Suprapubic skin (tissue), 3 donors: ENCODE measurements around the gene SLC19A2.

Source experiments
- CTCF ChIP-seq, 2 donors: fragments of 200-600 bp in 1 of 2; fragments of 450-650 bp in 1 of 2; sonication (generic) in 1 of 2; IDR thresholded peaks; one replicate each; pipeline ENCODE4 v1.5.1; 2016 to 2019; ENCODE audit warnings: antibody characterized with exemption in 2 of 2, mild to moderate bottlenecking in 1 of 2, moderate library complexity in 1 of 2
- POLR2AphosphoS5 ChIP-seq, 3 donors: sonication (generic); formaldehyde crosslinking; IDR thresholded peaks; one replicate each; pipeline ENCODE4 v1.6.1; 2017; ENCODE audit warnings: antibody characterized with exemption in 3 of 3

- no peak for TF ChIP-seq CTCF (IDR thresholded peaks at IDR 0.05)
- no peak for TF ChIP-seq POLR2AphosphoS5 (IDR thresholded peaks at IDR 0.05)
Observed at GRCh38 chr1:169462385-169462784, 23.4 kb downstream of the SLC19A2 start.
